Testis (tissue), 2 donors: ENCODE results near the gene ANKRD40CL.

ENCODE experiments used
- POLR2A ChIP-seq: fragments of 450-650 bp; IDR thresholded peaks from one replicate; pipeline ENCODE4 v1.6.1; 2017; ENCODE audit warnings: antibody characterized with exemption, mild to moderate bottlenecking, moderate library complexity
- TF ChIP-seq, protein P1 (sequence below), 3 experiments: fragments of 450-650 bp in 2 of 3; fragments of 200-600 bp in 1 of 3; sonication (generic) in 1 of 3; IDR thresholded peaks; one replicate each; pipeline ENCODE4 v1.5.1; 2016 to 2019; ENCODE audit warnings: antibody characterized with exemption in 3 of 3, mild to moderate bottlenecking in 2 of 3, moderate library complexity in 1 of 3

DNA sequence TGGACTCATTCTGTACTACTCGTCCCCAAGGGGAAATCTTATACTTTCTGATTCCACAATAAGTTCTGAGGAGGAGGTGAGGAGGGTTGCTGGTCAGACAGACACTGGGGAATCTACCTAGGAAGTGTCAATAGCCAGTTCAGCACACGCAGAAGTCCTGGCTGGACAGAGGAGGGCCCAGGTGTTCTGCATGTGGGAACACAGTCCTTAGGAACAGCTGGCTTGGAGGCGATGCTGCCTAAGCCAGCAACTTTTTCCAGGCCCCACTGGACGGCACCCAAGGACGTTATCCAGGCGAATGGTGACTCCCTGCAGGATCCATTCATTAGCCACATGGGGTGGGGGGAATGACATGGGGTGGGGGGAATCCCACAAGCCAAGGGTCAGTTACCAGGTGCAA is 38.2 kb upstream of the ANKRD40CL start:
- no peak for TF ChIP-seq POLR2A
- TF ChIP-seq, protein P1, sequence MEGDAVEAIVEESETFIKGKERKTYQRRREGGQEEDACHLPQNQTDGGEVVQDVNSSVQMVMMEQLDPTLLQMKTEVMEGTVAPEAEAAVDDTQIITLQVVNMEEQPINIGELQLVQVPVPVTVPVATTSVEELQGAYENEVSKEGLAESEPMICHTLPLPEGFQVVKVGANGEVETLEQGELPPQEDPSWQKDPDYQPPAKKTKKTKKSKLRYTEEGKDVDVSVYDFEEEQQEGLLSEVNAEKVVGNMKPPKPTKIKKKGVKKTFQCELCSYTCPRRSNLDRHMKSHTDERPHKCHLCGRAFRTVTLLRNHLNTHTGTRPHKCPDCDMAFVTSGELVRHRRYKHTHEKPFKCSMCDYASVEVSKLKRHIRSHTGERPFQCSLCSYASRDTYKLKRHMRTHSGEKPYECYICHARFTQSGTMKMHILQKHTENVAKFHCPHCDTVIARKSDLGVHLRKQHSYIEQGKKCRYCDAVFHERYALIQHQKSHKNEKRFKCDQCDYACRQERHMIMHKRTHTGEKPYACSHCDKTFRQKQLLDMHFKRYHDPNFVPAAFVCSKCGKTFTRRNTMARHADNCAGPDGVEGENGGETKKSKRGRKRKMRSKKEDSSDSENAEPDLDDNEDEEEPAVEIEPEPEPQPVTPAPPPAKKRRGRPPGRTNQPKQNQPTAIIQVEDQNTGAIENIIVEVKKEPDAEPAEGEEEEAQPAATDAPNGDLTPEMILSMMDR (IDR thresholded peaks at IDR 0.05), result no peak
